GM12801 (cell line): ENCODE results near the gene KCNK6.

Experiments
- TF ChIP-seq, protein P1 (sequence below): IDR thresholded peaks from one replicate; pipeline ENCODE4 v1.5.1; 2011; ENCODE audit warnings: control low read depth; ENCODE audit not compliant: insufficient read length; ENCODE audit errors: extremely low read depth

Gene KCNK6

DNA sequence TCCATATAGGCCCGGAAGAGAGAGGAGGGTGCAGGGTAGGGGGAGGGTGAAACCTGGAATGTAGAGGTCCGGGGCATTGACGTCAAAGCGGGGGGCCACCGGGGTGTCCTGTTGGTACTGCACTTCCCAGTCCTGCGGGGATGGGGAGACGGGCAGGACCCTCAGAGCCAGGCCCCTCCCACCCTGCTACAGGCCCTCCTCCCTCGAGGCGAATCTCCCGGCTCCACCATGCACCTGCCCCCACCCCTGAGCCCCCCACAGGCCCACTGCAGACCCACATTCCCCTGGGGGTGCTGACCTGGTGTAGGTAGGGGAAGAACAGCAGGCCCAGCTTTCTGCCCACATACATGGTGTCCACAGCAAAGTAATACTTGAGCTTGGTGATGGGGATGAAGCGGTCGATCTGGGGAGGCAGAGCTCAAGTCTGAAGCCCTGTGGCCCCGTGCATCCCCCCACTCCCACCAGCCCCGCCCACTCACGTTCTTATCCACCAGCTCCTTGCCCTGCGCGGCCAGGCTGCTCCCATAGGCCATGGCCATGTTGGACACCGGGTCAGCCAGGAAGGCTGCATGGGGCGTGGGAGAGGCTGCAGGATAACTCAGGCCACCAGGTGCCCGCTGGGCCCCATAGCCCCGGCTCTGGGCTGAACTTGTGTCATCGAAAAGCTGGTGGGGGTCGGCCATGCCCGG is 10.6 kb upstream of the KCNK6 start:
- TF ChIP-seq, protein P1, sequence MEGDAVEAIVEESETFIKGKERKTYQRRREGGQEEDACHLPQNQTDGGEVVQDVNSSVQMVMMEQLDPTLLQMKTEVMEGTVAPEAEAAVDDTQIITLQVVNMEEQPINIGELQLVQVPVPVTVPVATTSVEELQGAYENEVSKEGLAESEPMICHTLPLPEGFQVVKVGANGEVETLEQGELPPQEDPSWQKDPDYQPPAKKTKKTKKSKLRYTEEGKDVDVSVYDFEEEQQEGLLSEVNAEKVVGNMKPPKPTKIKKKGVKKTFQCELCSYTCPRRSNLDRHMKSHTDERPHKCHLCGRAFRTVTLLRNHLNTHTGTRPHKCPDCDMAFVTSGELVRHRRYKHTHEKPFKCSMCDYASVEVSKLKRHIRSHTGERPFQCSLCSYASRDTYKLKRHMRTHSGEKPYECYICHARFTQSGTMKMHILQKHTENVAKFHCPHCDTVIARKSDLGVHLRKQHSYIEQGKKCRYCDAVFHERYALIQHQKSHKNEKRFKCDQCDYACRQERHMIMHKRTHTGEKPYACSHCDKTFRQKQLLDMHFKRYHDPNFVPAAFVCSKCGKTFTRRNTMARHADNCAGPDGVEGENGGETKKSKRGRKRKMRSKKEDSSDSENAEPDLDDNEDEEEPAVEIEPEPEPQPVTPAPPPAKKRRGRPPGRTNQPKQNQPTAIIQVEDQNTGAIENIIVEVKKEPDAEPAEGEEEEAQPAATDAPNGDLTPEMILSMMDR: no peak

DNA sequence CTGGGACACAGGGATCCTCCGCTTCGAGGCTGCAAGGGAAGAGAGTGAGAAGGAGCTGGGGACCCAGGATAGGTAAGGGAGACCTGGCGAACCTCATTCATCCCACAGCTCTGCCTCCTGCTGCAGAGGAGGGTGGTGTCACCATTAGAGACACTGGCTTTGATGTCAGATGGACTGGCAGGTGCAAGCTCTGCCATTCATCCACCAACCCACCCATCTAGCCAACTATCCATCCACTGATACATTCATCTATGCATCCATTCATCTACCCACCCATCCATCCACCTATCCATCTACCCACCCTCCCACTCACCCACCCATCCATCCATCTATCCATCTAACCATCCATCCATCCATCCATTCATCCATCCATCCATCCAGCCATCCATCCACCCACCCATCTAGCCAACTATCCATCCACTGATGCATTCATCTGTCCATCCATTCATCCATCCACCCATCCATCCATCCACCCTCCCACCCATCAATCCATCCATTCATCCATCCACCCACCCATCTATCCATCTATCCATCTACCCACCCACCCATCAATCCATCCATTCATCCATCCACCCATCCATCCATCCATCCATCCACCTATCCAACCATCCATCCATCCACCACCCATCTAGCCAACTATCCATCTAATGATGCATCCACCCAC is 9.9 kb upstream of the KCNK6 start:
- TF ChIP-seq, protein P1: no peak

DNA sequence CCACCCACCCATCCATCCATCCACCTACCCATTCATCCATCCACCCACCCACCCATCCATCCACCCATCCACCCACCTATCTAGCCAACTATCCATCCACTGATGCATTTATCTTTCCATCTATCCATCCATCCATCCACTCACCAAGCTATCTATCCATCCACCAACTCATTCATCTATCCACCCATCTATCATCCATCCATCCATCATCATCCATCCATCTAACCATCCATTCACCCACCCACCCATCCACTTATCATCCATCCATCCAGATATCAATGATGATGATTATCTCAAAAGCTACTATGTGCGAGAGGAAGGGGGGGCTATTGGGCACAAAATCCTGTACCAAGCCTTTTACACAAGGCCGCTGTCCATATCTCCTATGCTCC is 9.4 kb upstream of the KCNK6 start:
- TF ChIP-seq, protein P1: no peak

DNA sequence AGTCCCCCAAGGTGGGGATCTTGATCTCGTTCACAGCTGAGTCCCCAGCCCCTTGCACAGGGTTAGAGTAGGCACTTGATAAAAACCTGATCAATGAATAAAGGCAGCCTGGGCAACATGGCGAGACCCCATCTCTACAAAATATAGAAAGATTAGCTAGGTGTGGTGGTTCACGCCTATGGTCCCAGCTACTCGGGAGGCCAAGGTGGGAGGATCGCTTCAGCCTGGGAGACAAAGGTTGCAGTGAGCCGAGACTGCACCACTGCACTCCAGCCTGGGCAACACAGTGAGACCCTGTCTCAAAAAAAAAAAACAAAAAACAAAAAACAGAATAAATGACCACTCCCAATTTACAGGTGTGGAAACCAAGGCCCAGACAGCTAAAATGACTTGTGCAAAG is 8.7 kb upstream of the KCNK6 start:
- TF ChIP-seq, protein P1: no peak

DNA sequence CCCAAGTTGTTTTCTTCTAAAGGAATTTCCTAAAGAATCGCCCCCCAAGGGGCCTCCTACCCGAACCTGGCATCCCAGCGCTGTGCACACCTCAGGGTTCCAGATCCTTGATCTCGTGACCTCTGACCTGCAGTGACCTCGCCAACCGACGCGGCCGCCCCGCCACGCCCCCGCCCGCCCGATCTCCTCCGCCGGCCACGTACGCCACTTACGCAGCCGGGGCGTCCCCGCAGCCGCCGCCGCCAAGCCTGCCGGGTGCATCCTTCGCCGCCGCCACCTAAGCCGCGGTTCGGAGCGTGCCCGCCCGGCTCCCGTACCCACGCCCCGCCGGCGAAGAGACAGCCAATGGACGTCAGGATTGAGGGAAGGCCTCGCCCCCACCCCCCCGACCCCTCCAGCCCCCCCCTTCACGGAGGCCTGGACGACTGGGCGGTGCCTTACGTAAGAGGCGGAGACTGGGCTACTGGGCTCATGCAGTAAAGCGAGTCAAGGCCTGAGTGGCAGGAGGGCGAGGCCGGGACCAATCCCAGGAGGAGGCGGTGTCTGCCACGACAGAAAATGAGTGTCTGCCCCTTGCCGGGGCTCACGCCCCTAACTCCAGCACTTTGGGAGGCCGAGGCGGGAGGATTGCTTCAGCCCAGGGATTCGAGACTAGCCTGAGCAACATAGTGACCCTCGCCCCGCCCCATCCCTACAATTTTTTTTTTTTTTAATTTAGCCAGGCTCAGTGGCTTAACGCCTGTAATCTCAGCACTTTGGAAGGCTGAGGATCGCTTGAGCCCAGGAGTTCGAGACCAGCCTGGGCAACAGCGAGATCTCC is 3.8 kb upstream of the KCNK6 start, which contains the start of gene YIF1B:
TSS of gene YIF1B (minus strand) at position 291 of the 820 bp plus-strand sequence. CDS start at position 261, 30 bp downstream.
- TF ChIP-seq, protein P1: no peak

DNA sequence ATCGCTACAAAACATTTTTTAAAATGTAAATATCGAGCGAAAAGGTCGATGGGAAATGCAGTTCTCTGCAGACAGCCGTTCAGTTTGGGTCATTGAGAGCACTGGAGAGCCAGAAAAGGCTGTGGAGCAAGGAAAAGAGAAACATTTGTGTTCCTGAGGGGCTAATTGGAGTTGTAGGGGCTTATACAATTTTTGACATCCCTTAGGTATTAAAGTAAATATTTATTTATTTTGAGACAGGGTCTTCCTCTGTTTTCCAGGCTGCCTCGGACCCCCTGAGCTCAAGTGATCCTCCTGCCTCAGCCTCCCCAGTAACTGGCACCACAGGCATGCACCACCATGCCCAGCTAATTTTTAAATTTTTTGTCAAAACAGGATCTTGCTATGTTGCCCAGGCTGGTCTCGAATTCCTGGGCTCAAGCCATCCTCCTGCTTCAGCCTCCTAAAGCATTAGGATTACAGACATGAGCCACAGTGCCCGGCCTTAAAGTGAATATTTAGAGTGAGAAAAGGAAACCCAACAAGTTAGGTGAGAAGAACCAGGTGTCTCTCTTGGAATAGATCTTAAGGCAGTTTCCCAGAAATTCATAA is 3.1 kb upstream of the KCNK6 start:
- TF ChIP-seq, protein P1: no peak

DNA sequence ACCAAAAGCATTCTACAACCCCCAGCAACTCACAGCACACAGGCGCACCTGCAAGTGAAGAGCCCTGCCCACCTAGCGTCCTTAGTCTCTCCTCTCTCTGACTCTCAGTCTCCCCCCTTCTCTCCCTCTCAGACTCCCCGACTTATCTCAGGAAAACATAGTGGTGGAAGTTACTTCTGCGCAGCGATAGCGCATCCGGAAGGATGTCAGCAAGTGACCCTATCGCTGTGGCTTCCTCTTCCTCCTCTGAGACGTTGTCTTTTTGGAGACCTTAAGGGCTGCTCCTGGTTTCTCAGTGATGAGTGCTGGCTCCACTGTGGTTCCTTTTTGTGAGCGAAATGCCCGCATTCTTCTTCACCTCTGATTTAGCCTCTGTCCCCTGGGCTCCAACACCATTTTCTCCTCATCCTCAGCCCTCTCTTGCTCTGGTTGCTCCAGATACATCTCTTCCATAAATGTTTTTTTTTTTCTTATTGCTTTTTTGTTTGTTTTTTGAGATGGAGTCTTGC is 2.5 kb upstream of the KCNK6 start:
- TF ChIP-seq, protein P1: no peak
